OCI-LY3 (cell line): ENCODE results near the gene SMCO3.
"Not testable (repeated sequence)": the region's sequence is repeated elsewhere in the genome, so short reads cannot be mapped to it uniquely, and the experiment has no call there.

ENCODE experiments used
- H2AFZ ChIP-seq: fragments of 200-600, 300-600 bp; shearing (Covaris generic); 2 replicates; pipeline ENCODE4 v1.6.0; 2014; ENCODE audit warnings: antibody characterized with exemption, low read depth, low read length
- H3K27ac ChIP-seq: fragments of 200-600, 300-600 bp; sonication (generic); 2 replicates; pipeline ENCODE4 v1.5.1; 2014; ENCODE audit warnings: mild to moderate bottlenecking, low read length, moderate library complexity, mixed read lengths
- H3K27me3 ChIP-seq: fragments of 200-600, 300-600 bp; sonication (generic); 2 replicates; pipeline ENCODE4 v1.6.1; 2014; ENCODE audit warnings: low read depth, low read length, mixed read lengths
- H3K36me3 ChIP-seq: fragments of 200-600, 300-600 bp; sonication (generic); replicated peaks from 2 replicates; pipeline ENCODE3; 2014; ENCODE audit warnings: low read depth, low read length, mixed read lengths
- H3K4me1 ChIP-seq: fragments of 300-600, 200-600 bp; sonication (generic); 2 replicates; pipeline ENCODE4 v1.6.1; 2014; ENCODE audit warnings: low read length, mixed read lengths
- H3K4me2 ChIP-seq: fragments of 200-600, 300-600 bp; sonication (generic); 2 replicates; pipeline ENCODE4 v1.6.1; 2014; ENCODE audit warnings: low read length, mixed read lengths
- H3K4me3 ChIP-seq: fragments of 300-600, 200-600 bp; sonication (generic); 2 replicates; pipeline ENCODE4 v1.5.1; 2014; ENCODE audit warnings: antibody characterized with exemption, mild to moderate bottlenecking, low read length, moderate library complexity
- H3K79me2 ChIP-seq: fragments of 300-600, 200-600 bp; shearing (Covaris generic); 2 replicates; pipeline ENCODE4 v1.6.1; 2014; ENCODE audit warnings: mild to moderate bottlenecking, low read length, mixed read lengths
- H3K9ac ChIP-seq: fragments of 300-600, 200-600 bp; shearing (Covaris generic); 2 replicates; pipeline ENCODE4 v1.6.0; 2014; ENCODE audit warnings: mild to moderate bottlenecking, low read length, moderate library complexity
- H3K9me3 ChIP-seq: fragments of 200-600, 300-600 bp; shearing (Covaris generic); 2 replicates; pipeline ENCODE4 v1.6.1; 2014; ENCODE audit warnings: low read length, mixed read lengths; ENCODE audit not compliant: insufficient read depth
- H4K20me1 ChIP-seq: fragments of 200-600, 300-600 bp; sonication (generic); 2 replicates; pipeline ENCODE4 v1.6.1; 2016; ENCODE audit warnings: low read length, mixed read lengths; ENCODE audit not compliant: insufficient read depth
- EZH2phosphoT487 ChIP-seq: fragments of 200-600 bp; shearing (Covaris generic); IDR thresholded peaks from 2 replicates; pipeline ENCODE4 v1.6.1; 2018; ENCODE audit warnings: antibody characterized with exemption, mixed run types, low read depth
- TF ChIP-seq, protein P1 (sequence below): fragments of 200-600, 300-600 bp; sonication (generic); IDR thresholded peaks from 2 replicates; pipeline ENCODE4 v1.5.1; 2014; ENCODE audit warnings: antibody characterized with exemption, low read length, low read depth

Gene SMCO3

DNA sequence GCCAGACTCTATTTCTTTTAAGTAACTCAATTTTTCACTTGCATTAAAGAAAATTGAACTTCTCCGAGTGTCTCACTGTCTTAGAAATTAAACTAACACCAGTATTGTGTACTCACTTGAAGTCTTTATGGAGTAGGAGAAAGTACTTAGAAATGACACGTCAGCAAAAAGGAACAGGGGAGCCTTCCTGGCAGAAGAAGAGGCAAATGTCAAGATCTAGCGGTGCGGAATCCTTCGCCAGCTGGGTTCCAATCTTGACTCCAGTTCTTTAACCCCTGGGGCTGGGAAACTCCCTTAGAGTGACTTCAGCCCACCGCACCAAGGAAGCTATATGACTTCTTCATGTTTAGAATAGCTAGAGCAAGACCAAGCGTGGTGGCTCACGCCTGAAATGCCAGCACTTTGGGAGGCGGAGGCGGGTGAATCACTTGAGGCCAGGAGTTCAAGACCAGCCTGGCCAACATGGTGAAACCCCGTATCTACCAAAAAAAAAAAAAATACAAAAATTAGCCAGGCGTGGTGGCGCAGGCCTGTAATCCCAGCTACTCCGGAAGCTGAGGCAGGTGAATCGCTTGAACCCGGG lies 45.1 kb downstream of the SMCO3 start:
- Histone ChIP-seq H4K20me1 (0 out of 2 replicates have a peak, but pooled peaks cover 2% of the 10 kb centered on the region), H3K9me3 (no peaks in the 10 kb centered on the region), H3K36me3 (peaks cover 43% of the 10 kb centered on the region), H3K27me3 (no peaks in the 10 kb centered on the region), H3K4me3 (peak overlapping the region; percentile 91), H3K79me2 (peaks cover 59% of the 10 kb centered on the region), H3K4me2 (peak overlapping the region; percentile 76), H3K9ac (peak overlapping the region; percentile 98), H3K4me1 (peaks cover 22% of the 10 kb centered on the region), H3K27ac (peak overlapping the region; percentile 95), H2AFZ (no peak overlapping the region)
- TF ChIP-seq, protein P1, sequence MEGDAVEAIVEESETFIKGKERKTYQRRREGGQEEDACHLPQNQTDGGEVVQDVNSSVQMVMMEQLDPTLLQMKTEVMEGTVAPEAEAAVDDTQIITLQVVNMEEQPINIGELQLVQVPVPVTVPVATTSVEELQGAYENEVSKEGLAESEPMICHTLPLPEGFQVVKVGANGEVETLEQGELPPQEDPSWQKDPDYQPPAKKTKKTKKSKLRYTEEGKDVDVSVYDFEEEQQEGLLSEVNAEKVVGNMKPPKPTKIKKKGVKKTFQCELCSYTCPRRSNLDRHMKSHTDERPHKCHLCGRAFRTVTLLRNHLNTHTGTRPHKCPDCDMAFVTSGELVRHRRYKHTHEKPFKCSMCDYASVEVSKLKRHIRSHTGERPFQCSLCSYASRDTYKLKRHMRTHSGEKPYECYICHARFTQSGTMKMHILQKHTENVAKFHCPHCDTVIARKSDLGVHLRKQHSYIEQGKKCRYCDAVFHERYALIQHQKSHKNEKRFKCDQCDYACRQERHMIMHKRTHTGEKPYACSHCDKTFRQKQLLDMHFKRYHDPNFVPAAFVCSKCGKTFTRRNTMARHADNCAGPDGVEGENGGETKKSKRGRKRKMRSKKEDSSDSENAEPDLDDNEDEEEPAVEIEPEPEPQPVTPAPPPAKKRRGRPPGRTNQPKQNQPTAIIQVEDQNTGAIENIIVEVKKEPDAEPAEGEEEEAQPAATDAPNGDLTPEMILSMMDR = no peak
- TF ChIP-seq EZH2phosphoT487 = no peak

DNA sequence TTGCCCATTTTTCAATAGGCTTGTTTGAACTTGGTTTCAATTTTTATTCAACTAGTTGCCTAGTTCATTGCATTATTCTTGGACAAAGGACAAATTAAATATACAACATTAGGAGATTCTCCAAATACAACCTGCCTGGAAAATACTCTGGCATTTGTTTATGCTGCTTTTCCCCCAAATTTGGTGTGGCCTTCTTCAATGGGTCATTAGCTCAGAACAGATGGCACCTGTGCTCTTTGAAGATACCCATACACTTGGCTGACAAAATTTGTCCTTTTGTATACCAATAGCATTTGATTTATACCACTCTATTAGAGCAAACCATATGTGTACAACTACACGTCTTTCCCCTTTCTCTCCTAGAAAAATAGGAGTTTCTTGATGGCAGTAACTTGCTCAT lies 46.4 kb downstream of the SMCO3 start:
- Histone ChIP-seq H3K4me1 (peaks cover 17% of the 10 kb centered on the region), H3K9me3 (no peaks in the 10 kb centered on the region), H3K36me3 (peaks cover 53% of the 10 kb centered on the region), H3K9ac (no peak overlapping the region), H3K27ac (no peak overlapping the region), H4K20me1 (0 out of 2 replicates have a peak, but pooled peaks cover 2% of the 10 kb centered on the region), H3K4me3 (no peak overlapping the region), H2AFZ (no peak overlapping the region), H3K4me2 (no peak overlapping the region), H3K79me2 (peaks cover 61% of the 10 kb centered on the region), H3K27me3 (no peaks in the 10 kb centered on the region)
- no peak for TF ChIP-seq EZH2phosphoT487
- TF ChIP-seq, protein P1 = no peak

DNA sequence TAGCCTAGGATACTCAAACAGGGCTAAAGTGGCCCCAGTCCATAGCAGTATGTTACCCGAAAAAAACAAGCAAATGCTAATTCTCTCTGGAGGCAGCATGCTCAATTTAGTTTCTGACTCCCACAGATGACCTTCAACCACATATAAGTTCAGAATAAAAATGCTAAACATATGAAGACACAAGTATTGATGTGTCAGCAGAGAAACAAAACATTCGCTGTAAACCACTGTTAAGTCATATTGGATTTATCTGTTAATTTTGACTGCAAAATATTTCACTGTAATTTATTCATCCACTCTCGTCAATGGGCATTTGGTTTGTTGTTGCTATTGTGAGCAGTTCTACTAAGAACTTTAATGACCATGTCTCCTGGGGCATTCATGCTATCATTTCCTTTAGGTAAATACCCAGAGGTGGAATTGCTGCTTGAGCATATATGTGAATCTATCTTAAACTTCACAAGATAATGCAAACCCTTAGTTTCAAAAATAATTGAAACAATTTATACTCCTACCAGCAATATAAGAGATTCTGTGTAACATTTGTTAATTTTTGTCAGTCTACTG lies 47.2 kb downstream of the SMCO3 start:
- Histone ChIP-seq H3K9me3 (no peaks in the 10 kb centered on the region), H4K20me1 (0 out of 2 replicates have a peak, but pooled peaks cover 2% of the 10 kb centered on the region), H3K27ac (no peak overlapping the region), H3K79me2 (peaks cover 61% of the 10 kb centered on the region), H3K4me2 (no peak overlapping the region), H3K4me3 (no peak overlapping the region), H2AFZ (no peak overlapping the region), H3K36me3 (peaks cover 61% of the 10 kb centered on the region), H3K4me1 (peaks cover 12% of the 10 kb centered on the region), H3K9ac (no peak overlapping the region), H3K27me3 (no peaks in the 10 kb centered on the region)
- TF ChIP-seq, protein P1 = no peak
- no peak for TF ChIP-seq EZH2phosphoT487

DNA sequence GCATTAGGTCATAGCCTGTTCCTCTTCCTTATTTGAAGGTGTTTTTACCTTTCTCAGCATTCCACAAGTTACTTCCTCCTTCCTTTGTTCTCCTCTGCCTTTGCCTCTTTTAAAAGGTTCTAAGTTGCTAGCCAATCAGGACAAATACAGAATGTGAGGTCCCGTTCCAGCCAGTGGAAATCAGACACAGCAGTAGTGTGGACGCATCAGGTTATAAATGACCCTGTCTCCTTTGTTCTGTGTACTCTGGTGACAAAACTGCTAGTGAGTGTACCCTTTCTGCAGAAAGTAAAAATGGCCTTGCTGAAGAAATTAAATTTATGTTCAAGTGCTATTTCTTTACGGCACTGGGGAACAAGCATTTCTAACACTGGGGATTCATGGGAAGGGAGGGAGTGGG lies 48.0 kb downstream of the SMCO3 start:
- H3K27me3 ChIP-seq, H2AFZ ChIP-seq, H3K4me2 ChIP-seq, H3K9me3 ChIP-seq, H3K9ac ChIP-seq, H3K4me1 ChIP-seq, H4K20me1 ChIP-seq, H3K27ac ChIP-seq, H3K4me3 ChIP-seq: not testable (repeated sequence)
- Histone ChIP-seq H3K36me3 (peaks cover 64% of the 10 kb centered on the region), H3K79me2 (peaks cover 61% of the 10 kb centered on the region)
